Measurements from ENCODE around the gene GON4L. TPM values are rescaled to one million over a fixed set of nuclear protein-coding genes. Genes with fewer than 3 reads are reported as not detected.

GON4L gene
- total RNA-seq, 4 donors from 2014 or later: 30.9 to 42.8 (median 36.3) TPM

DNA sequence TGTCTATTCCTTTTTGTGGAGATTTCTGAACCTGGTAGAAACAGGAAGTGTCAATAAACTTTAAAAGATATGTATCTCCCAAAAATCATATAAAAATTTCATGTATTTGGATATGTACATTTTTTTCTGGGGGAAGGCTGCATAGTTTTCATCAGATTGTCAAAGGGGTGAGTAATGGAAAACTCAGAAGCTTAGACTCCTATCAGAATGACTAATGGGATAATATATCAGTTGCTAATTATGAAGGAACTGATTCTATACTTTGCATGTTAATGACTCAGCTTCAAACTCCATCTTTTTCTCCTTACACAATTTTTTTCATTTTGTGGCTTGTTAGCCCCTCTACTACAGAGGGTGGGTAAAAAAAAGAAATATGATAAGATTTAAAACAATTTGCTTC, 55.9 kb downstream of the GON4L start:
- TF ChIP-seq, protein P1, sequence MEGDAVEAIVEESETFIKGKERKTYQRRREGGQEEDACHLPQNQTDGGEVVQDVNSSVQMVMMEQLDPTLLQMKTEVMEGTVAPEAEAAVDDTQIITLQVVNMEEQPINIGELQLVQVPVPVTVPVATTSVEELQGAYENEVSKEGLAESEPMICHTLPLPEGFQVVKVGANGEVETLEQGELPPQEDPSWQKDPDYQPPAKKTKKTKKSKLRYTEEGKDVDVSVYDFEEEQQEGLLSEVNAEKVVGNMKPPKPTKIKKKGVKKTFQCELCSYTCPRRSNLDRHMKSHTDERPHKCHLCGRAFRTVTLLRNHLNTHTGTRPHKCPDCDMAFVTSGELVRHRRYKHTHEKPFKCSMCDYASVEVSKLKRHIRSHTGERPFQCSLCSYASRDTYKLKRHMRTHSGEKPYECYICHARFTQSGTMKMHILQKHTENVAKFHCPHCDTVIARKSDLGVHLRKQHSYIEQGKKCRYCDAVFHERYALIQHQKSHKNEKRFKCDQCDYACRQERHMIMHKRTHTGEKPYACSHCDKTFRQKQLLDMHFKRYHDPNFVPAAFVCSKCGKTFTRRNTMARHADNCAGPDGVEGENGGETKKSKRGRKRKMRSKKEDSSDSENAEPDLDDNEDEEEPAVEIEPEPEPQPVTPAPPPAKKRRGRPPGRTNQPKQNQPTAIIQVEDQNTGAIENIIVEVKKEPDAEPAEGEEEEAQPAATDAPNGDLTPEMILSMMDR (IDR thresholded peaks at IDR 0.05; ENCODE audit: low read depth): no peak

DNA sequence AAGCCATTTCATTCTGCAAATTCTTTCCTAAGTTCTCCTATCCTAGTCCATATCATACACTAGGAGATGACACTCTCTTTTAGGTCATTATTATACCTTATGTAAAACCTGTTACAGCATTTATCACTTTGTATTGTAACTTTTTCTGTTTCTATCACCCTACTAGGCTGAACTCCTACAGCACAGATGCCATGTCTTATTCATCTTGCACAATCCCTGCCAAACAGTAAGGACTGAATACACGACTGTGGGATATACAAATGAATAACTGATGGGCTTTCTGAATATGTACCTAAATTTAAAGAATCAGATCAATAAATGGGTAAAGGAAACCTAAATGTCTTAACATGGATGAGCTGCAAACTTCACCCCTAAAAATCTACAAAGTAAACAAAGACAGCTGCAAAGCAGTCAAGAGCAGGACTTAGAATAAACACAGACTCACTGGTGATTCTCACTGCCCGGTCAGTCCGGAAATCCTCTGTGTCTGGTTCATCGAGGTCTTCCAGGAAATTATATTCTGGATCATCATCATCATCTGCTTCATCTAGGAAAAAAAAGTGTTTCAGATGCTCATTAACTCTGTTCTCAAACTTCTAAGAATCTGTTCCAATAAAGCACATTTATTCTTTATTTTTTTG, 62.3 kb downstream of the GON4L start:
- TF ChIP-seq, protein P1 (IDR thresholded peaks at IDR 0.05; ENCODE audit: low read depth): no peak

DNA sequence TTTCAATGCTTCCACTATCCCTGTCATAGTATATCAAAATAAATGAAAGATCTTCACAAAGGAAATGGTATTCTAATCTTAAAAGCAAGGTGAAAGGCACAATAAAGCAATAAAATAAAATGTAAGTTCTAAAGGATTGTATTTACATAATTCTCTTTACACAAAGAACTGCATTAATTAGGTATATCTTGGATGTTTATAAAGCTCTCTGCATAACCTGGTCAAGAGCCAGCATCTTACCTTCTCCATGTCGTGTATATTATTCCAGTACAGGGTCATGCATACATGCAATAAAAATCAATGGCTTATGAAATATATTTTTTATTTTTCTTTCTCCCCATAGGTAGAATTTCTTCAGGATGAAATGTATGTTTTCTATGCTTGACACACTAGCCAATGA, 63.8 kb downstream of the GON4L start:
- TF ChIP-seq, protein P1 (IDR thresholded peaks at IDR 0.05; ENCODE audit: low read depth): no peak

GRCh38 chr1:155777582-155777981, 79.4 kb downstream of the GON4L start:
- TF ChIP-seq, protein P1 (IDR thresholded peaks at IDR 0.05; ENCODE audit: low read depth): no peak

DNA sequence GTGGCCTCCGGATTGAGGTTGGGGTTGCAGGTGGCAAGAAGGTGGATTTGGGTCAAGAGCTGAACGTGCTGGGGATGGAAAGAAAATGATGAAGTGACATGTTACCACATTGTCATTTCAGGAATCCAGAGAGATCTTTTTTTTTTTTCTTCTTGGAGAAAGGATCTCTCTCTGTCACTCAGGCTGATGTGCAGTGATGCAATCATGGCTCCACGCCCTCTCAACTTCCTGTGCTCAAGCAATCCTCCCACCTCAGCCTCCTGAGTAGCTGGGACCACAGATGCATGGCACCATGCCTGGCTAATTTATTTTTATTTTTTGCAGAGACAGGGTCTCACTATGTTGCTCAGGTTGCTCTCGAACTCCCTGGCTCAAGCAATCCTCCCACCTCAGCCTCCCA, 80.6 kb downstream of the GON4L start:
- TF ChIP-seq, protein P1 (IDR thresholded peaks at IDR 0.05; ENCODE audit: low read depth): no peak

GRCh38 chr1:155773221-155773620, 83.8 kb downstream of the GON4L start:
- TF ChIP-seq, protein P1 (IDR thresholded peaks at IDR 0.05; ENCODE audit: low read depth): no peak

DNA sequence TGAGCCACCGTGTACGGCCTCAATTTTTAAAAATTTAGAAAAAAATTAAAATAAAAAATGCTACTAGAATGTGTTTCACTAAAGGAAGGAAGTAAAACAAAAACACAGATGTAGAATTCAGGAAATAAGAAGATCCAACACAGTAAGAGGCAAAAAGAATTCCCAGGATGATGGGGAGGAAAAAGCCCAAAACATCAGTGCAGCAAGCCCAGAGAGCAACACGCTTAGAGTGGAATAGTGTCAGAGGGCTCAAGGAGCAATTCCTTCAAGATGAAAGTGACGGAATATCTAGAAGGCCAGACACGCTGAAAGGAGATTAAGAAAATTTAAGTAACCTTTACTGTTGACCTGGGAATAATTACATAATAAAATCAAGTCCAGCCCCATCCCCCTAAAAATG, 87.8 kb downstream of the GON4L start:
- TF ChIP-seq, protein P1 (IDR thresholded peaks at IDR 0.05; ENCODE audit: low read depth): no peak
